ENCODE results near the gene QRSL1.

DNA sequence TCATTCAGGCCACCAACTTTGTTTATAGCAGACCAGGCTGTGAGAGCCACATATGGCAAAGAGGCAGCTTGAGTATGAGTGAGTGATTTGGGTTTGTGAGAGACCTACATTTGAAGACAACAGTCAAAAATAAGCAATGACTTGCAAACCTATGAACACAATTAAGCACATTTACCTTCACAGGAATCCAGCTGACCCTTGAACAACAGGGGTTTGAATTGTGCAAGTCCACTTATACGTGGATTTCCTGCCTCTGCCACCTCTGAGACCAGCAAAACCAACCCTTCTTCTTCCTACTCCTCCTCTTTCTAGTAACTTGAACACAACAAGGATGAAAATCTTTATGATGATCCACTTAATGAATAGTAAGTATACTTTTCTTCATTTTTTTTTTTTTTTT lies 10.2 kb upstream of the QRSL1 start:
- TF ChIP-seq, protein P1, sequence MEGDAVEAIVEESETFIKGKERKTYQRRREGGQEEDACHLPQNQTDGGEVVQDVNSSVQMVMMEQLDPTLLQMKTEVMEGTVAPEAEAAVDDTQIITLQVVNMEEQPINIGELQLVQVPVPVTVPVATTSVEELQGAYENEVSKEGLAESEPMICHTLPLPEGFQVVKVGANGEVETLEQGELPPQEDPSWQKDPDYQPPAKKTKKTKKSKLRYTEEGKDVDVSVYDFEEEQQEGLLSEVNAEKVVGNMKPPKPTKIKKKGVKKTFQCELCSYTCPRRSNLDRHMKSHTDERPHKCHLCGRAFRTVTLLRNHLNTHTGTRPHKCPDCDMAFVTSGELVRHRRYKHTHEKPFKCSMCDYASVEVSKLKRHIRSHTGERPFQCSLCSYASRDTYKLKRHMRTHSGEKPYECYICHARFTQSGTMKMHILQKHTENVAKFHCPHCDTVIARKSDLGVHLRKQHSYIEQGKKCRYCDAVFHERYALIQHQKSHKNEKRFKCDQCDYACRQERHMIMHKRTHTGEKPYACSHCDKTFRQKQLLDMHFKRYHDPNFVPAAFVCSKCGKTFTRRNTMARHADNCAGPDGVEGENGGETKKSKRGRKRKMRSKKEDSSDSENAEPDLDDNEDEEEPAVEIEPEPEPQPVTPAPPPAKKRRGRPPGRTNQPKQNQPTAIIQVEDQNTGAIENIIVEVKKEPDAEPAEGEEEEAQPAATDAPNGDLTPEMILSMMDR (IDR thresholded peaks at IDR 0.05), result no peak
- TF ChIP-seq POLR2A (IDR thresholded peaks at IDR 0.05) (no peak), POLR2AphosphoS5 (IDR thresholded peaks at IDR 0.05; ENCODE audit: insufficient read depth in 1 of 2, low read depth in 1 of 2) (no peak)
